HepG2 (cell line): Measurements from ENCODE around the gene NUP85. TPM values are rescaled to one million over a fixed set of nuclear protein-coding genes. Genes with fewer than 3 reads are reported as not detected.

Experiments used
- ATAC-seq: fragments of 200-7000 bp; cut with Tn5 transposase; 3 replicates; pipeline ENCODE4 v1.9.1; 2020; ENCODE audit warnings: mild to moderate bottlenecking, moderate library complexity
- BruUV-seq: library from RNA; stranded (reverse); fragments of 400-500 nt; replicated peaks from 2 replicates; lab custom pipeline; 2021; lab: Mats Ljungman, UMichigan
- CTCF ChIA-PET: fragments of 300-600 bp; formaldehyde crosslinking; extraction: SDS; loops from one replicate; lab custom pipeline; 2021; ENCODE audit warnings: low total read pairs, inconsistent platforms, low intra/inter-chr PET ratio; lab: Yijun Ruan, JAX
- POLR2A ChIA-PET: fragments of 350-600 bp; sonication (Branson Sonifier 250); formaldehyde crosslinking; loops from one replicate; lab custom pipeline; 2020; ENCODE audit warnings: antibody characterized with exemption, inconsistent platforms; lab: Yijun Ruan, JAX
- DNase-seq: peaks from one replicate; pipeline ENCODE4 v3.0.0-alpha.2; 2015; ENCODE audit warnings: low spot score
- FAIRE-seq: peaks from 3 replicates; lab custom pipeline; 2011; peaks lifted over from hg19 to GRCh38; lab: Jason Lieb, UNC
- H2AFZ ChIP-seq: one replicate; pipeline ENCODE4 v1.6.1; 2011; ENCODE audit warnings: low read length, inconsistent platforms
- H3K27ac ChIP-seq: fragments of 300-600 bp; 3 replicates; pipeline ENCODE4 v1.8.0; 2011; ENCODE audit warnings: mixed run types, mild to moderate bottlenecking, mixed read lengths, low read length, inconsistent platforms; ENCODE audit not compliant: insufficient read depth; ENCODE audit errors: extremely low read length
- H3K27me3 ChIP-seq, 2 experiments: fragments of 200-600 bp in 1 of 2; 2 replicates in 1 of 2; 3 replicates in 1 of 2; pipeline versions ENCODE4 v1.6.0 to v1.8.0; 2011; ENCODE audit warnings: low read length in 2 of 2, mild to moderate bottlenecking in 2 of 2, moderate library complexity in 2 of 2, inconsistent platforms in 1 of 2; ENCODE audit not compliant: insufficient read depth in 2 of 2, control insufficient read depth in 1 of 2
- H3K36me3 ChIP-seq, 2 experiments: fragments of 200-600 bp in 1 of 2; replicated peaks in 1 of 2; 2 replicates in 1 of 2; 3 replicates in 1 of 2; pipeline versions ENCODE4 v1.5.1 to v1.8.0; 2011; ENCODE audit warnings: low read length in 2 of 2, inconsistent platforms in 1 of 2; ENCODE audit not compliant: insufficient read depth in 2 of 2, control insufficient read depth in 1 of 2
- H3K4me1 ChIP-seq: 2 replicates; pipeline ENCODE4 v1.5.1; 2012; ENCODE audit warnings: low read length, inconsistent platforms; ENCODE audit not compliant: insufficient read depth
- H3K4me2 ChIP-seq: 2 replicates; pipeline ENCODE4 v1.6.0; 2011; ENCODE audit warnings: low read depth, low read length, inconsistent platforms
- H3K4me3 ChIP-seq, 3 experiments: fragments of 200-600 bp in 1 of 3; sonication (generic), shearing (Covaris generic) in 1 of 3; replicated peaks in 1 of 3; 2 replicates each; pipeline ENCODE4 v1.5.1; 2011 to 2016; ENCODE audit warnings: low read length in 3 of 3, inconsistent platforms in 2 of 3, low read depth in 2 of 3, mild to moderate bottlenecking in 2 of 3, control low read depth in 1 of 3, mixed read lengths in 1 of 3; ENCODE audit not compliant: insufficient read depth in 1 of 3
- H3K79me2 ChIP-seq: one replicate; pipeline ENCODE4 v1.6.1; 2011; ENCODE audit warnings: low read length, inconsistent platforms; ENCODE audit not compliant: insufficient read depth
- H3K9ac ChIP-seq: 2 replicates; pipeline ENCODE4 v1.6.0; 2011; ENCODE audit warnings: mild to moderate bottlenecking, low read depth, low read length, inconsistent platforms; ENCODE audit not compliant: insufficient read depth
- H3K9me3 ChIP-seq: 2 replicates; pipeline ENCODE4 v1.5.1; 2012; ENCODE audit warnings: mild to moderate bottlenecking, low read length
- H4K20me1 ChIP-seq: 2 replicates; pipeline ENCODE4 v1.6.0; 2011; ENCODE audit warnings: inconsistent platforms, mild to moderate bottlenecking, low read length, moderate library complexity; ENCODE audit not compliant: insufficient read depth
- ATF4 ChIP-seq, 2 experiments: fragments of 450-650 bp in 1 of 2; sonication (generic) in 1 of 2; formaldehyde crosslinking; IDR thresholded peaks; 2 replicates each; pipeline versions ENCODE4 v1.5.0 to v1.8.0; 2020 to 2022; ENCODE audit warnings: mild to moderate bottlenecking in 1 of 2, missing genetic modification reagents in 1 of 2
- CC2D1A ChIP-seq: sonication (generic); formaldehyde crosslinking; IDR thresholded peaks from 2 replicates; pipeline ENCODE4 v1.8.1; 2023; ENCODE audit warnings: mild to moderate bottlenecking, missing genetic modification reagents
- FIP1L1 ChIP-seq: fragments of 200-400 bp; formaldehyde crosslinking; IDR thresholded peaks from 2 replicates; pipeline ENCODE4 v1.6.1; 2018; ENCODE audit warnings: low read depth, mild to moderate bottlenecking, low read length, moderate library complexity, borderline replicate concordance; ENCODE audit not compliant: insufficient read depth
- FOSL1 ChIP-seq: sonication (generic); formaldehyde crosslinking; IDR thresholded peaks from 2 replicates; pipeline ENCODE4 v1.9.0; 2021; ENCODE audit warnings: missing genetic modification reagents, borderline replicate concordance
- GPBP1L1 ChIP-seq: sonication (generic); formaldehyde crosslinking; IDR thresholded peaks from 2 replicates; pipeline ENCODE4 v1.5.0; 2020; ENCODE audit warnings: mild to moderate bottlenecking, missing genetic modification reagents
- IRF2 ChIP-seq: IDR thresholded peaks from 2 replicates; pipeline ENCODE4 v1.6.1; 2018; ENCODE audit warnings: missing genetic modification reagents, missing compliant biosample characterization
- JUNB ChIP-seq: sonication (generic); formaldehyde crosslinking; IDR thresholded peaks from 2 replicates; pipeline ENCODE4 v1.8.0; 2022; ENCODE audit warnings: missing genetic modification reagents, mild to moderate bottlenecking, borderline replicate concordance
- NR2F6 ChIP-seq, 2 experiments: IDR thresholded peaks; 2 replicates each; pipeline ENCODE4 v1.6.1; 2016; ENCODE audit warnings: antibody characterized with exemption in 1 of 2, mild to moderate bottlenecking in 1 of 2
- PBX2 ChIP-seq: IDR thresholded peaks from 2 replicates; pipeline ENCODE4 v1.6.1; 2016; ENCODE audit warnings: control low read depth
- SETDB1 ChIP-seq: sonication (generic); formaldehyde crosslinking; IDR thresholded peaks from 2 replicates; pipeline ENCODE4 v1.5.1; 2020; ENCODE audit warnings: missing genetic modification reagents, mild to moderate bottlenecking, borderline replicate concordance
- SIN3A ChIP-seq: IDR thresholded peaks from 2 replicates; pipeline ENCODE4 v1.6.1; 2011; ENCODE audit warnings: low read depth, mild to moderate bottlenecking, control low read depth, low read length, borderline replicate concordance
- SRSF4 ChIP-seq: fragments of 200-400 bp; formaldehyde crosslinking; IDR thresholded peaks from one replicate; pipeline ENCODE4 v1.6.1; 2018; ENCODE audit warnings: mild to moderate bottlenecking, low read depth, low read length, moderate library complexity; ENCODE audit not compliant: poor library complexity, severe bottlenecking
- TMF1 ChIP-seq: sonication (generic); formaldehyde crosslinking; IDR thresholded peaks from 2 replicates; pipeline ENCODE4 v1.8.1; 2022; ENCODE audit warnings: low read depth, missing genetic modification reagents
- ZBTB14 ChIP-seq: sonication (generic); formaldehyde crosslinking; IDR thresholded peaks from 2 replicates; pipeline ENCODE4 v1.4.0; 2020; ENCODE audit warnings: missing genetic modification reagents
- ZNF572 ChIP-seq: sonication (generic); formaldehyde crosslinking; IDR thresholded peaks from 2 replicates; pipeline ENCODE4 v1.5.1; 2020; ENCODE audit warnings: mild to moderate bottlenecking, missing genetic modification reagents
- ZNF747 ChIP-seq: sonication (generic); formaldehyde crosslinking; IDR thresholded peaks from 2 replicates; pipeline ENCODE4 v1.8.1; 2023; ENCODE audit warnings: missing genetic modification reagents, mild to moderate bottlenecking, borderline replicate concordance
- ZNF841 ChIP-seq: sonication (generic); formaldehyde crosslinking; IDR thresholded peaks from 2 replicates; pipeline ENCODE4 v1.8.1; 2023; ENCODE audit warnings: missing genetic modification reagents, borderline replicate concordance
- ZNF879 ChIP-seq: sonication (generic); formaldehyde crosslinking; IDR thresholded peaks from 2 replicates; pipeline ENCODE4 v1.8.1; 2023; ENCODE audit warnings: missing genetic modification reagents
- WGBS: methylation state at CpG from one replicate; pipeline ENCODE4 v1.1.6; 2017; ENCODE audit warnings: low lambda C conversion rate; 5-methylcytosine and 5-hydroxymethylcytosine counted together
- in situ Hi-C: cut with HindIII; loops from 2 replicates; pipeline ENCODE4 v1.10.0; 2017; ENCODE audit warnings: low pct_unique_long_range_greater_than_20kb; ENCODE audit not compliant: extremely low pct_ligation_motif_present
- intact Hi-C: fragments of 100-400 bp; cut with micrococcal nuclease; formaldehyde crosslinking; loops from one replicate; pipeline ENCODE4 v1.10.0; 2022; ENCODE audit not compliant: unreplicated experiment
- polyA plus RNA-seq, 8 experiments: library from polyadenylated mRNA; depleted of rRNA in 3 of 8; stranded (reverse) in 7 of 8; unstranded in 1 of 8; fragments of >200 nt; fragmentation: Illumina TruSeq in 4 of 8; extraction: Trizol in 4 of 8; gene quantifications; 2 replicates each; pipeline versions ENCODE4 v1.2.1 to v1.2.3, GENCODE V29; 2011 to 2016; ENCODE audit warnings: low read depth in 4 of 8, missing spikeins in 1 of 8, mixed read lengths in 1 of 8; ENCODE audit not compliant: insufficient read depth in 1 of 8
- total RNA-seq, 5 experiments: library from RNA; depleted of rRNA; stranded (reverse); fragments of >200 nt; fragmentation: Illumina TruSeq; extraction: Trizol; gene quantifications; 2 replicates each; pipeline ENCODE4 v1.2.3, GENCODE V29; 2016; ENCODE audit warnings: low read depth in 1 of 5

Gene NUP85
- total and polyA plus RNA-seq, 2 of the 13 experiments (the other 11 are each of a cell fraction or from before 2014, with no cell fraction given), result 89.1 to 124 TPM

- in situ Hi-C loops (no loop called here), intact Hi-C loops (no loop called here)
- Histone ChIP-seq H3K4me3 (peak overlapping the region; percentile 72 to 89 (median 77)), H3K4me1 (peaks cover 44% of the 10 kb centered on the region), H3K27me3 (no peaks in the 10 kb centered on the region; a peak in 1 of 5 replicates), H3K9me3 (no peaks in the 10 kb centered on the region), H3K27ac (peak overlapping the region; percentile 97), H3K9ac (peak overlapping the region; percentile 98), H3K79me2 (peaks cover 60% of the 10 kb centered on the region), H3K36me3 (peaks cover 8 to 16% of the 10 kb centered on the region in 2 experiments), H4K20me1 (no peaks in the 10 kb centered on the region), H2AFZ (no peak overlapping the region), H3K4me2 (peak overlapping the region; percentile 91)
- ChIA-PET POLR2A (interaction anchor here (0.6 to 3.7 kb wide), 21 partner anchors 10 to 519 kb away, joined by 3 to 93 read pairs (median 6); partner anchors contain the start of genes GRB2, MIF4GD, NUP85 and SLC25A19), CTCF (no interaction called here)
- no peak for FAIRE-seq
- no peak for DNase-seq
- WGBS, result under 1% methylated on average over 24 of the region's 31 CpGs
- peak; percentile 41 for ATAC-seq
- BruUV-seq, result TSS peak; percentile 81
- TF ChIP-seq FIP1L1, result no peak
- no peak for TF ChIP-seq GPBP1L1
- no peak for TF ChIP-seq ZNF747 (CRISPR knock-in tag)
- no peak for TF ChIP-seq SIN3A
- no peak for TF ChIP-seq FOSL1 (CRISPR knock-in tag)
- TF ChIP-seq ZBTB14, result no peak
- TF ChIP-seq ZNF841 (CRISPR knock-in tag), result no peak
- TF ChIP-seq ZNF879 (CRISPR knock-in tag), result no peak
- TF ChIP-seq NR2F6 (IDR thresholded peaks at IDR 0.05), result no peak
- no peak for TF ChIP-seq NR2F6 (CRISPR knock-in tag; IDR thresholded peaks at IDR 0.05)
- TF ChIP-seq IRF2, result no peak; the same call in 1 of the 2 replicates
- TF ChIP-seq ZNF572, result peak; percentile 93; the same call in 1 of the 2 replicates
- TF ChIP-seq CC2D1A (CRISPR knock-in tag), result no peak
- no peak for TF ChIP-seq TMF1 (CRISPR knock-in tag)
- TF ChIP-seq PBX2 (CRISPR knock-in tag), result no peak
- TF ChIP-seq SRSF4, result no peak
- TF ChIP-seq ATF4 (CRISPR knock-in tag; IDR thresholded peaks at IDR 0.05), result 0 out of 4 replicates have a peak, but pooled peaks of 1 of the 2 experiments have one; percentile 35
- TF ChIP-seq JUNB, result no peak
- no peak for TF ChIP-seq SETDB1 (CRISPR knock-in tag)
Observed at GRCh38 chr17:75260641-75261335, 55.3 kb downstream of the NUP85 start.
